ENCODE results near the gene SPOCK1. TPM values are rescaled to one million over a fixed set of nuclear protein-coding genes. Genes with fewer than 3 reads are reported as not detected.

Gene SPOCK1
- total RNA-seq, 1 experiment from 2014 or later, result 10.9 TPM

DNA sequence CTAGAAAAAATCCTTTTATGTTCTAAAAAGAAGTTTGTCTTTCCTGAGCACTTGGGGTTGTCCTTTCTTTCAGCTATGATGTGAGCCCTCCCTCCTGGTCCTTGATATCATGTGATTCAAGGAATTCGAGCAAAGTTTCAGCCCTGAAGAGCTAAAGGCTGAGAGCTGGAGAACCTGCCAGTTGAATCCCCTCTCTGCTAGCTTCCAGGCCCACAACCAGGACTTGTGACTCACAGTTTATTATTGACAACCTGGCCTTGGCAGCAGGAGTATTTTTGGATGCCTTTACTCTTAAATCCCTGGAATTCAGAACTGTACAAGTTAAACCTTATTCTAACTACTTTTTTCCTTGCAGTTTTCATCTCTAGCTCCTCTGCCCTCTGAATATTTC is 182.8 kb downstream of the SPOCK1 start:
- no peak overlapping the region for H3K9ac ChIP-seq (ENCODE audit: extremely low read depth, insufficient read length, low read length)
- H4K8ac ChIP-seq (replicated peaks; ENCODE audit: insufficient read length, low read depth, low read length), result no peak overlapping the region
- H2BK5ac ChIP-seq (ENCODE audit: insufficient read length, low read length), result no peak overlapping the region
- H3K4me1 Mint-ChIP-seq, result peaks cover 31 to 33% of the 10 kb centered on the region in 2 experiments
- H3K4me1 ChIP-seq (ENCODE audit: insufficient read depth, low read length), result no peaks in the 10 kb centered on the region
- H3K27me3 Mint-ChIP-seq (ENCODE audit: low read depth), result peaks cover 3% of the 10 kb centered on the region; the same call in 1 of the 2 replicates
- no peak overlapping the region for H2AK5ac ChIP-seq (ENCODE audit: insufficient read length, low read length)
- 0 out of 7 replicates have a peak, but pooled peaks cover 0 to 4% (median 0%) of the 10 kb centered on the region in 3 experiments for H3K36me3 Mint-ChIP-seq (ENCODE audit: insufficient read depth in 1 of 3, low read depth in 3 of 3)
- peaks cover 0 to 3% of the 10 kb centered on the region in 2 experiments; a peak in 1 of 5 replicates for H3K9me3 Mint-ChIP-seq
- H3K23ac ChIP-seq (ENCODE audit: insufficient read length, low read depth, low read length), result no peak overlapping the region
- no peak overlapping the region for H3K14ac ChIP-seq (ENCODE audit: insufficient read depth, low read length)
- no peak overlapping the region for H3K4ac ChIP-seq (ENCODE audit: low read depth, low read length)
- no peak overlapping the region for H4K5ac ChIP-seq (ENCODE audit: insufficient read length, low read depth, low read length)
- H2AFZ ChIP-seq (ENCODE audit: low read length), result no peak overlapping the region
- no peak overlapping the region for H3K18ac ChIP-seq (ENCODE audit: insufficient read length, low read depth, low read length)
- H3K27me3 ChIP-seq (ENCODE audit: insufficient read depth, low read length), result no peaks in the 10 kb centered on the region
- H3K56ac ChIP-seq (ENCODE audit: insufficient read length, low read depth, low read length), result no peak overlapping the region
- no peak overlapping the region for H3K4me3 Mint-ChIP-seq
- no peak overlapping the region for H2BK15ac ChIP-seq (ENCODE audit: low read depth, low read length)
- H3K23me2 ChIP-seq (ENCODE audit: insufficient read length, low read depth, low read length, poor library complexity, severe bottlenecking), result no peaks in the 10 kb centered on the region
- no peak overlapping the region for H3K27ac Mint-ChIP-seq
- H3K27ac ChIP-seq (ENCODE audit: insufficient read length, low read depth, low read length), result no peak overlapping the region
- no peak overlapping the region for H3K4me2 ChIP-seq (ENCODE audit: insufficient read depth, insufficient read length, low read length)
- H3K9me3 ChIP-seq (ENCODE audit: control insufficient read depth, low read depth, low read length), result no peaks in the 10 kb centered on the region
- no peak overlapping the region for H2BK20ac ChIP-seq (ENCODE audit: low read depth, low read length, poor library complexity, severe bottlenecking)
- no CpG with 5 or more reads among the region's 1 CpG for WGBS (ENCODE audit: extremely low coverage, insufficient read length, low lambda C conversion rate)
- no peaks in the 10 kb centered on the region for H3K79me1 ChIP-seq (ENCODE audit: insufficient read depth, low read depth, low read length, poor library complexity, severe bottlenecking)
- no peak overlapping the region for H4K91ac ChIP-seq (ENCODE audit: insufficient read length, low read depth, low read length)
- no peak overlapping the region for H2BK12ac ChIP-seq (ENCODE audit: insufficient read length, low read depth, low read length)
- TF ChIP-seq, protein P1, sequence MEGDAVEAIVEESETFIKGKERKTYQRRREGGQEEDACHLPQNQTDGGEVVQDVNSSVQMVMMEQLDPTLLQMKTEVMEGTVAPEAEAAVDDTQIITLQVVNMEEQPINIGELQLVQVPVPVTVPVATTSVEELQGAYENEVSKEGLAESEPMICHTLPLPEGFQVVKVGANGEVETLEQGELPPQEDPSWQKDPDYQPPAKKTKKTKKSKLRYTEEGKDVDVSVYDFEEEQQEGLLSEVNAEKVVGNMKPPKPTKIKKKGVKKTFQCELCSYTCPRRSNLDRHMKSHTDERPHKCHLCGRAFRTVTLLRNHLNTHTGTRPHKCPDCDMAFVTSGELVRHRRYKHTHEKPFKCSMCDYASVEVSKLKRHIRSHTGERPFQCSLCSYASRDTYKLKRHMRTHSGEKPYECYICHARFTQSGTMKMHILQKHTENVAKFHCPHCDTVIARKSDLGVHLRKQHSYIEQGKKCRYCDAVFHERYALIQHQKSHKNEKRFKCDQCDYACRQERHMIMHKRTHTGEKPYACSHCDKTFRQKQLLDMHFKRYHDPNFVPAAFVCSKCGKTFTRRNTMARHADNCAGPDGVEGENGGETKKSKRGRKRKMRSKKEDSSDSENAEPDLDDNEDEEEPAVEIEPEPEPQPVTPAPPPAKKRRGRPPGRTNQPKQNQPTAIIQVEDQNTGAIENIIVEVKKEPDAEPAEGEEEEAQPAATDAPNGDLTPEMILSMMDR (conservative IDR thresholded peaks at IDR 0.05), result no peak
- no peak overlapping the region for H3T11ph ChIP-seq (ENCODE audit: low read length)
- no peak for DNase-seq
- no peaks in the 10 kb centered on the region for H4K20me1 ChIP-seq (ENCODE audit: control insufficient read depth, insufficient read depth, insufficient read length)
- no peak overlapping the region for H2BK120ac ChIP-seq (ENCODE audit: low read depth, low read length, poor library complexity, severe bottlenecking)
- H3K79me2 ChIP-seq (ENCODE audit: insufficient read depth, low read length), result no peaks in the 10 kb centered on the region

Measured in H9 (cell line).